Keratinocyte (primary cell): ENCODE data around the gene ZNF316. TPM values are rescaled to one million over a fixed set of nuclear protein-coding genes. Genes with fewer than 3 reads are reported as not detected.
A peak's percentile ranks its signal among the peaks of the same experiment; 100 is the strongest.

Experiments
- DNase-seq: peaks from one replicate; pipeline ENCODE4 v3.0.0-alpha.2; 2011; ENCODE audit warnings: low read depth, missing footprints, low spot score
- FAIRE-seq: peaks from 2 replicates; lab custom pipeline; 2011; peaks lifted over from hg19 to GRCh38; lab: Jason Lieb, UNC
- H2AFZ ChIP-seq: 2 replicates; pipeline ENCODE4 v1.6.0; 2012; ENCODE audit warnings: low read length, control low read depth, inconsistent platforms; ENCODE audit not compliant: control insufficient read depth
- H3K27ac ChIP-seq: 2 replicates; pipeline ENCODE4 v1.5.1; 2011; ENCODE audit warnings: low read length; ENCODE audit not compliant: control insufficient read depth, insufficient read depth
- H3K27me3 ChIP-seq: 3 replicates; pipeline ENCODE4 v1.6.0; 2011; ENCODE audit warnings: low read length; ENCODE audit not compliant: control insufficient read depth, insufficient read depth; ENCODE audit errors: extremely low read depth
- H3K36me3 ChIP-seq, 2 experiments: 2 replicates in 1 of 2; 3 replicates in 1 of 2; pipeline ENCODE4 v1.5.1; 2011; ENCODE audit warnings: low read length in 2 of 2, mild to moderate bottlenecking in 1 of 2; ENCODE audit not compliant: control insufficient read depth in 2 of 2, insufficient read depth in 2 of 2; ENCODE audit errors: extremely low read depth in 1 of 2
- H3K4me1 ChIP-seq: 3 replicates; pipeline ENCODE4 v1.5.1; 2011; ENCODE audit warnings: low read length; ENCODE audit not compliant: control insufficient read depth, insufficient read depth; ENCODE audit errors: extremely low read depth
- H3K4me2 ChIP-seq: 3 replicates; pipeline ENCODE4 v1.6.0; 2011; ENCODE audit warnings: low read depth, low read length; ENCODE audit not compliant: control insufficient read depth, insufficient read depth; ENCODE audit errors: extremely low read depth
- H3K4me3 ChIP-seq, 3 experiments: fragments of 200-600 bp in 1 of 3; sonication (generic) in 1 of 3; 2 replicates in 2 of 3; 3 replicates in 1 of 3; pipeline ENCODE4 v1.5.1; 2011 to 2016; ENCODE audit warnings: low read length in 3 of 3, mild to moderate bottlenecking in 3 of 3, control low read depth in 2 of 3, inconsistent platforms in 1 of 3, low read depth in 1 of 3, mixed read lengths in 1 of 3, mixed run types in 1 of 3, moderate library complexity in 1 of 3; ENCODE audit not compliant: control insufficient read depth in 2 of 3, insufficient read depth in 2 of 3; ENCODE audit errors: extremely low read depth in 1 of 3
- H3K79me2 ChIP-seq: 2 replicates; pipeline ENCODE4 v1.6.0; 2012; ENCODE audit warnings: low read length; ENCODE audit not compliant: control insufficient read depth, insufficient read depth
- H3K9ac ChIP-seq: 3 replicates; pipeline ENCODE4 v1.6.0; 2011; ENCODE audit warnings: low read length; ENCODE audit not compliant: control insufficient read depth, insufficient read depth; ENCODE audit errors: extremely low read depth
- H3K9me1 ChIP-seq: 3 replicates; pipeline ENCODE4 v1.6.0; 2011; ENCODE audit warnings: low read length; ENCODE audit not compliant: control insufficient read depth, insufficient read depth; ENCODE audit errors: extremely low read depth
- H3K9me3 ChIP-seq: 2 replicates; pipeline ENCODE4 v1.5.1; 2012; ENCODE audit warnings: low read depth, low read length; ENCODE audit not compliant: control insufficient read depth
- H4K20me1 ChIP-seq: 3 replicates; pipeline ENCODE4 v1.6.0; 2011; ENCODE audit warnings: low read length; ENCODE audit not compliant: control insufficient read depth, insufficient read depth; ENCODE audit errors: extremely low read depth
- EZH2 ChIP-seq: IDR thresholded peaks from one replicate; pipeline ENCODE4 v1.6.1; 2012; ENCODE audit warnings: inconsistent platforms, mild to moderate bottlenecking, low read length, moderate library complexity
- dilution Hi-C: fragments of 300-500 bp; cut with MboI; formaldehyde crosslinking; loops from one replicate; pipeline ENCODE4 v1.7.0; 2020; ENCODE audit warnings: low sequenced_read_pairs; ENCODE audit not compliant: extremely low pct_ligation_motif_present
- polyA plus RNA-seq, 5 experiments: library from polyadenylated mRNA; depleted of rRNA in 3 of 5; stranded (reverse) in 3 of 5; stranded (forward) in 1 of 5; unstranded in 1 of 5; fragments of >200 nt; gene quantifications; 1 replicate in 1 of 5; 2 replicates in 3 of 5; 3 replicates in 1 of 5; pipeline versions ENCODE4 v1.2.1 to v1.2.3, GENCODE V29; 2011 to 2012; ENCODE audit warnings: missing spikeins in 2 of 5, low read depth in 1 of 5, low replicate concordance in 1 of 5
- TF ChIP-seq, protein P1 (sequence below), 3 experiments: IDR thresholded peaks in 1 of 3; conservative IDR thresholded peaks in 1 of 3; optimal IDR thresholded peaks in 1 of 3; 2 replicates in 2 of 3; 3 replicates in 1 of 3; pipeline versions ENCODE3 to v1.5.1; 2011; ENCODE audit warnings: low read length in 3 of 3, mild to moderate bottlenecking in 3 of 3, moderate library complexity in 2 of 3, control low read depth in 1 of 3, inconsistent platforms in 1 of 3; ENCODE audit not compliant: insufficient read depth in 2 of 3; ENCODE audit errors: extremely low read depth in 1 of 3

ZNF316 gene
- polyA plus RNA-seq, 1 donor (not counting 4 experiments of a cell fraction or from before 2014, with no cell fraction given) = 5.1 TPM

DNA sequence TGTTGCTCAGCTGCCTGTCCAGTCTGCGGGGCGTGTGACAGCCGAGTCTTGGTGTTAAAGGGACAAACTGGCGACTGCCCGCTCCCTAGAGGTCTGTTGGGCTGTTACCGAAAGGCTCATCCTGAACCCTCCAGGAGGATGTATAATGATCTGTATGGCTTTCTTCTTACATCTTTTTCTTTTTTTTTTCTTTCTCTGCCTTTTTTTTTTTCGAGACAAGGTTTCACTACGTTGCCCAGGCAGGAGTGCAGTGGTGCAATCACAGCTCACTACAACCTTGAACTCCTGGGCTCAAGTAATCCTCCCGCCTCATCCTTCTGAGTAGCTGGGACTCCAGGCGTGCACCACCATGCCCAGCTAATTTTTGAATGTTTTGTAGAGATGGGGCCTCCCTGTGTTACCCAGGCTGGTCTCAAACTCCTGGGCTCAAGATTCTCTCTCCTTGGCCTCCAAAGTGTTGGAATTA, 46.4 kb upstream of the ZNF316 start:
- H3K9me1 ChIP-seq = no peaks in the 10 kb centered on the region
- H3K4me1 ChIP-seq = peaks cover 6% of the 10 kb centered on the region
- no peaks in the 10 kb centered on the region for H3K27me3 ChIP-seq
- dilution Hi-C loops = no loop called here
- no peak for FAIRE-seq
- DNase-seq = no peak
- peak overlapping the region; percentile 81 to 91 (median 88) for H3K4me3 ChIP-seq
- peak overlapping the region; percentile 33 for H3K27ac ChIP-seq
- H3K36me3 ChIP-seq = peaks cover 12 to 17% of the 10 kb centered on the region in 2 experiments
- peak overlapping the region; percentile 83 for H3K9ac ChIP-seq
- peak overlapping the region; percentile 92 for H2AFZ ChIP-seq
- H3K9me3 ChIP-seq = no peaks in the 10 kb centered on the region
- no peaks in the 10 kb centered on the region for H4K20me1 ChIP-seq
- TF ChIP-seq, protein P1, sequence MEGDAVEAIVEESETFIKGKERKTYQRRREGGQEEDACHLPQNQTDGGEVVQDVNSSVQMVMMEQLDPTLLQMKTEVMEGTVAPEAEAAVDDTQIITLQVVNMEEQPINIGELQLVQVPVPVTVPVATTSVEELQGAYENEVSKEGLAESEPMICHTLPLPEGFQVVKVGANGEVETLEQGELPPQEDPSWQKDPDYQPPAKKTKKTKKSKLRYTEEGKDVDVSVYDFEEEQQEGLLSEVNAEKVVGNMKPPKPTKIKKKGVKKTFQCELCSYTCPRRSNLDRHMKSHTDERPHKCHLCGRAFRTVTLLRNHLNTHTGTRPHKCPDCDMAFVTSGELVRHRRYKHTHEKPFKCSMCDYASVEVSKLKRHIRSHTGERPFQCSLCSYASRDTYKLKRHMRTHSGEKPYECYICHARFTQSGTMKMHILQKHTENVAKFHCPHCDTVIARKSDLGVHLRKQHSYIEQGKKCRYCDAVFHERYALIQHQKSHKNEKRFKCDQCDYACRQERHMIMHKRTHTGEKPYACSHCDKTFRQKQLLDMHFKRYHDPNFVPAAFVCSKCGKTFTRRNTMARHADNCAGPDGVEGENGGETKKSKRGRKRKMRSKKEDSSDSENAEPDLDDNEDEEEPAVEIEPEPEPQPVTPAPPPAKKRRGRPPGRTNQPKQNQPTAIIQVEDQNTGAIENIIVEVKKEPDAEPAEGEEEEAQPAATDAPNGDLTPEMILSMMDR (optimal IDR thresholded peaks at IDR 0.05 in 1 of 3, IDR thresholded peaks at IDR 0.05 in 1 of 3, conservative IDR thresholded peaks at IDR 0.05 in 1 of 3; ENCODE audit: extremely low read depth in 1 of 3, insufficient read depth in 2 of 3, low read length in 3 of 3) = no peak
- TF ChIP-seq EZH2 = no peak
- H3K4me2 ChIP-seq = peak overlapping the region; percentile 72
- peaks cover 13% of the 10 kb centered on the region for H3K79me2 ChIP-seq

DNA sequence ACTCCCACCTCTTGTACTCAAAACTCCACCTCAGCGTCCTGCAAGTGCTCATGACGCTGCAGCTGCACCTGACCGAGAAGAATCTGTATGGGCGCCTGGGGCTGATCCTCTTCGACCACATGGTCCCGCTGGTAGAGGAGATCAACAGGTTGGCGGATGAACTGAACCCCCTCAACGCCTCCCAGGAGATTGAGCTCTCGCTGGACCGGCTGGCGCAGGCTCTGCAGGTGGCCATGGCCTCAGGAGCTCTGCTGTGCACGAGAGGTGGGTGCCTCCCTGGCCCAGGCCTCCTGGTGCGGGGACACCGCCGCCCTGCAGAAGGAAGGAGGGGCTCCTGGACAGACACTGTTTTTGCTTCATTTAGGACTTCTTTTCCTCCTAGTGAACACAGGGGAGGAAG, 37.0 kb upstream of the ZNF316 start:
- Histone ChIP-seq H4K20me1 (no peaks in the 10 kb centered on the region), H3K4me1 (no peaks in the 10 kb centered on the region), H2AFZ (no peak overlapping the region), H3K9me3 (no peaks in the 10 kb centered on the region), H3K79me2 (no peaks in the 10 kb centered on the region), H3K4me3 (no peak overlapping the region), H3K27me3 (no peaks in the 10 kb centered on the region), H3K9me1 (no peaks in the 10 kb centered on the region), H3K9ac (no peak overlapping the region), H3K27ac (no peak overlapping the region), H3K4me2 (no peak overlapping the region), H3K36me3 (peaks cover 14 to 36% of the 10 kb centered on the region in 2 experiments)
- DNase-seq (no peak), FAIRE-seq (no peak)
- TF ChIP-seq EZH2 = no peak
- dilution Hi-C loops = no loop called here

DNA sequence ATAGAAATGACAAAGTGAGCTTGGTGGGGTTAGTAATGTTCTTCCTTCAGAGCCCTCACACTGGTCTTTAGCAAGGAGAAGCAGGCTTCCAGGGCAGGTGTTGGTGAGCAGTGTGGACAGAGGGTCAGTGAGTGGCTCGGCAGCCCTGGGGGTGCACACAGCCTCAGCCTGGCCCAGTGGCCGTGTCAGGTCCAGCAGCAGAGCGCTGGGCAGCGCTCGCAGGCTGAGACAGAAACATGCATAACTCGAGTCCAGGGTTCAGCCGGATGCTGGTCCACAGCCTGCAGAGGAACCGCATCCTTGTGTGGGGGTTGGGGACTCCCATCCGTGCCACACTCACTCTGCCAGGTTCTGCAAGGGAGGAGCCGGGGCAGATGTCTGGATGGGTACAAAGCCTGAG, 32.7 kb upstream of the ZNF316 start:
- Histone ChIP-seq H4K20me1 (no peaks in the 10 kb centered on the region), H3K9ac (no peak overlapping the region), H3K4me2 (no peak overlapping the region), H3K4me3 (no peak overlapping the region), H2AFZ (no peak overlapping the region), H3K9me1 (no peaks in the 10 kb centered on the region), H3K79me2 (no peaks in the 10 kb centered on the region), H3K36me3 (peaks cover 12 to 20% of the 10 kb centered on the region in 2 experiments), H3K9me3 (no peaks in the 10 kb centered on the region), H3K27me3 (no peaks in the 10 kb centered on the region), H3K27ac (no peak overlapping the region), H3K4me1 (no peaks in the 10 kb centered on the region)
- TF ChIP-seq, protein P1 (optimal IDR thresholded peaks at IDR 0.05 in 1 of 3, IDR thresholded peaks at IDR 0.05 in 1 of 3, conservative IDR thresholded peaks at IDR 0.05 in 1 of 3; ENCODE audit: extremely low read depth in 1 of 3, insufficient read depth in 2 of 3, low read length in 3 of 3) = no peak
- TF ChIP-seq EZH2 = no peak
- dilution Hi-C loops = no loop called here
- DNase-seq (no peak), FAIRE-seq (no peak)
